ENCODE data around the gene TBCB.
"Not testable (repeated sequence)": the region's sequence is repeated elsewhere in the genome, so short reads cannot be mapped to it uniquely, and the experiment has no call there.

The TBCB gene

DNA sequence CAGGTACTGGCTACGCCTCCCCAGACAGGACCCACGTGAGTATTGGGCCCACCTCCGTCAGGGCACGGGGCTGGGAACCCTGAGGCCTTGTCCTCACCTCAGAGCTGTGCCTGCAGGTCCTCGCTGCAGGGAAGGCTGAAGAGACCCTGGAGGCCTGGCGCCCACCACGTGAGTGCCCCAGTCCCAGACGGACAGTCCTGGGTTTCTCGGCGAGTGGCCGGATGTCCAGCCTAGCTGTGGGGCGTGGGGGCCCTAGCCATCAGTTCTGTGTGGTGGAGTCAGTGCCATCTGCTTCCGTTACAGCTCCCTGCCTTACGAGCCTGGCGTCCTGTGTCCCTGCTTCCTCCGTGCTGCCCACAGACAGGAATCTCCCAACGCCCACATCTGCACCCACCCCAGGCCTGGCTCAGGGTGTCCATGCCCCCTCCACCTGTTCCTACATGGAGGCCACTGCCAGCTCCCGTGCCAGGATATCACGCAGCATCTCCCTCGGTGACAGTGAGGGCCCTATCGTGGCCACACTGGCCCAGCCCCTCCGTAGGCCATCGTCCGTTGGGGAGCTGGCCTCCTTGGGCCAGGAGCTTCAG lies 12.1 kb upstream of the TBCB start:
- no peak for DNase-seq

DNA sequence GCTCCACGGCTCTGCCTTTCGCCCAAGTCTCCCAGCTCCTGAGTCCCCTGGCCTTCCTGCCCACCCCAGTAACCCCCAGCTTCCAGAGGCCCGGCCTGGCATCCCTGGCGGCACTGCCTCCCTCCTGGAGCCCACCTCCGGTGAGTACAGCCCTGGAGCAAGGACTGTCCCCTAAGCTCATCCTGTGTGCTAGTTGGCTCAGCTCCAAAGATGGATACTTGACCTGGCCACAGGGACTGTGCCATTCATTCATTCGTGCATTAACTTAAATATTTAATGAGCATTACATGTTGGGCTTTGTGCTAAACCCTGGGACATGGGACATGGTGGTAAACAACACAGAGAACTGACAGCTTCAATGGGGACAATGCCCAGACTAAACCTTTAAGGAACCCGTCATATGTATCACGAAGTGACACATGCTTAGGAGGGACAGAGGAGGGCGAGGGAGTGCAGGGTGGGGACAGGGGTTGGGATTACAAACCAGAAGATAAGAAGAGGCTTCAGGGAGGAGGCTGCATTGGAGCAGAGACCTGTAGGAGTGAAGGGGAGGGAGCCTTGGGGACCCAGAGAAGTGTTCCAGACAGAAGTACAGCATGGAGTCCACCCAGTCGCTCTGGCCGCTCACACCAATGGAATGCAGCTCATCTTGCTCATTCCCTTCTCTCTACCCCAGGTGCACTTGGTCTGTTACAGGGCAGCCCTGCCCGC lies 11.3 kb upstream of the TBCB start:
- no peak for DNase-seq

DNA sequence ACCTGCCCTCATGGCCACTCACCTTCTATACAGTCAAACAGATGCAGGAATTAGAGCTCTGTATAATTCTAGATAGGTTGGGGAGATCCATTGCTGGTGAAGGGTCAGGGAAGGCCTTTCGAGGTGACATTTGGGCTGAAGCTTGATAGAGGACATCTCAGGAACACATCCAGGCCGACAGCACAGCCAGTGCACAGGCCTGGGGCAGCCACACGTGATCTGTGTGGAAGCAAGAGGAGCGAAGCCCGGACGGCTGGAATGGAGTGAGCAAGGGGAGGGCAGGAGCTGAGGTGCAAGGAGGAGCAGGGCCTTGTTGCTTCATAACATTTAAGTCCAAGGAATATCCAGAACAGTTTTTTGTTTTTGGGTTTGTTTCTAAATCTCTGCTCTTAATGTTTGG lies 8.8 kb upstream of the TBCB start:
- DNase-seq: no peak

DNA sequence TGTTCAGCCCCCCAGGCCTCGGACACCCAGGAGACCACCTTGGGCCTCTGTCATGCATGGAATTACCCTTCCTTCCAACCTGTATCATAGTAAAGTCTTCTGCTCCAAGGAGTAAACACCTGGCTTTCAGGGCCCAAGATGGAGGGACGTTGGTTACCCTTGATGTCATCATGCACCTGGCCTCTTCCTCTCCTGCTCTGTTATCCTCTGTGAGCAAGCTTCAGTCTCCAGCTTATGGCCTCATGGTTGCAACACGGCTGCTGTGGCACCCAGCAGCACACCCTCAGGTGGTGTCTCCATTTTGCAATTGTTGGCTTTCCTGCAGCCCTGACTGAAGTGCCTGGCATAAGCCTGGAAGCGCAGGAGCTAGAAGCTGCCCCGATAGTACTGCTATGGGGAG lies 8.3 kb upstream of the TBCB start:
- DNase-seq: no peak

DNA sequence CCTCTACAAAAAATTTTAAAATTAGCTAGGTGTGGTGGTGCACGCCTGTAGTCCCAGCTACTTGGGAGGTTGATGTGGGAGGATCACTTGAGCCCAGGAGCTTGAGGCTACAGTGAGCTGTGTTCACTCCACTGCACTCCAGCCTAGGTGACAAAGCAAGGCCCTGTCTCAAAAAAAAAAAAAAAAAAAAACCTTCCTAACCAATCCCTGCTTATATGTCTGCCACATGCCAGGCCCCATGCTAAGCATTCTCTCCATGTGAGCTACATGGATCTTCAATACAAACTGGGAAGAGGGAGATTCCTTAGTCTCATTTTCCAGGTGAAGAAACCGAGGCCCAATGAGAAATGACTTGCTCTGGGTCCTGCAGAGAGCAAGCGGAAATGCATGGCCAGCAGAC lies 6.6 kb upstream of the TBCB start:
- no peak for DNase-seq

DNA sequence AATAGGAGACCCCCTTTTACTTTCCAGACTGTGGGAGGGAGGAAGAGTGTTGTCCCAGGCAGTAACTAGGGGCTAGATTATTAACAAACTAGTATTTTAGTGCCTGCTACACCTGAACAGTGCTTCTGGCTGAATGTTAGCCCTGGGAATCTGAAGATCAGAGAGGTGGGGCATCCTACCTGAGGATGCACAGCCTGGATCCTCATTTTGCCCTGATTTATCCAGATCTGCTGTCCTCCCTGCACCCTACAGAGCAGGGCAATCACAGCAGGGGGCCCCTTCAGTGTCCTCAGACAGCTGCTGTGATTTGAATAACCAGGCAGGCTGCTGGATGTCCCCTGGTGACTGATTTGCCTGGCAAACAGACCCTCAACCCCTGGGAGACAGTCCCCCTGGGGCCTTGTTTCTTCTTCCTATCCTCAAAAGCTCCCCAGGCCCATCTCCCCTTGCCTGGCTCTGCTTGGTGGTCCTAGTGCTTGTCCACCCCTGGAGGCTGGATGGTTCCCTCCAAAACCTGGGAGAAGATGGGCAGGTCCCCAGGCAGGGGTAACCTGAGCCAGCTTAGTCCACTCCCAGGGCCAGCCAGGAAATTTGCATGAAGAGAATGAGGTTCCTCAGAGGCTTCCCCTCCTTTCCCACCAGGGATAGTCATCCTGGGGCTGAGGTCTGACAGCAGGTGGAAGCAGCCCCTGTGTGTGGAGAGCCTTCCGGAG lies 4.6 kb upstream of the TBCB start, which contains the start of gene OVOL3:
TSS of gene OVOL3 (plus strand) at position 657 of the 713 bp plus-strand sequence. CDS start 60 bp downstream, outside the sequence.
- DNase-seq: no peak

DNA sequence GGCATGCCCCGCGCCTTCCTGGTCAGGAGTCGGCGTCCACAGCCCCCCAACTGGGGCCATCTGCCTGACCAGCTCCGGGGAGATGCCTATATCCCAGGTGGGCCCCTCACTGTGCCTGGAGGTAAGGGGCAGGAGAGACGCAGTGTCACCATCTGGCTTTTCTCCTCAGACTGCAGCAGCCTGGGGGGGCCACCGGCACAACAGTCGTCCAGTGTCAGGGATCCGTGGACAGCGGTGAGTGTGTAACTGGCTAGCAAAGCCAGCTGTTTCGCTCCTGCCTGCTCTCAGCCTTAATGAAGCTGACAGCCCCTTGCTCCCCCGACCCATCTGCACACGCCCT lies 4.1 kb upstream of the TBCB start:
- DNase-seq: no peak

DNA sequence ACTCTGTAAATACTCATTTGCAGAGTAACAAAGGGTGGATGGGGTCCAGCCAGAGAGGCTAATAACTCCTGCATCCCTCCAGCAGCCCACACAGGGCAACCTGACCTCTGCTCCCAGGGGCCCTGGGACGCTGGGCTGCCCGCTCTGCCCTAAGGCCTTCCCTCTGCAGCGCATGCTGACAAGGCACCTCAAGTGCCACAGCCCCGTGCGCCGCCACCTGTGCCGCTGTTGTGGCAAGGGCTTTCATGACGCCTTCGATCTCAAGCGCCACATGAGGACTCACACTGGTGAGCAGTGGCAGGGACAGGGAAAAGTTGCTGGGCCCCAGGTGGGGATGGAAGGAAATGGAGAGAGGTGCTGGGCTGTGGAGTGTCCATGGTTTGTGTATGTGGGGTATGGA lies 2.6 kb upstream of the TBCB start:
- no peak for DNase-seq

DNA sequence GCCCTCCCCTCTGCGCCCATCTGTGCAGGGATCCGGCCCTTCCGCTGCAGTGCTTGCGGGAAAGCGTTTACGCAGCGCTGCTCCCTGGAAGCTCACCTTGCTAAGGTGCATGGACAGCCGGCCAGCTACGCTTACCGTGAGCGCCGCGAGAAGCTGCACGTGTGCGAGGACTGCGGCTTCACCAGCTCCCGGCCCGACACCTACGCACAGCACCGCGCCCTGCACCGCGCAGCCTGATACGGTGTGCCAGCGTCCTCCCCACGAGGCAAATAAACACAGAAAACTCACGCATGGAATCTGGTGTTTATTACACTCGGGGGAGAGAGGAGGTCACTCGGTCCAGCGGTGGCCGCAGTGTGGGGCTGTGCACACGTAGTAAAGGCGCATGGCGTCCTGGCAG lies 1.8 kb upstream of the TBCB start:
- no peak for DNase-seq

DNA sequence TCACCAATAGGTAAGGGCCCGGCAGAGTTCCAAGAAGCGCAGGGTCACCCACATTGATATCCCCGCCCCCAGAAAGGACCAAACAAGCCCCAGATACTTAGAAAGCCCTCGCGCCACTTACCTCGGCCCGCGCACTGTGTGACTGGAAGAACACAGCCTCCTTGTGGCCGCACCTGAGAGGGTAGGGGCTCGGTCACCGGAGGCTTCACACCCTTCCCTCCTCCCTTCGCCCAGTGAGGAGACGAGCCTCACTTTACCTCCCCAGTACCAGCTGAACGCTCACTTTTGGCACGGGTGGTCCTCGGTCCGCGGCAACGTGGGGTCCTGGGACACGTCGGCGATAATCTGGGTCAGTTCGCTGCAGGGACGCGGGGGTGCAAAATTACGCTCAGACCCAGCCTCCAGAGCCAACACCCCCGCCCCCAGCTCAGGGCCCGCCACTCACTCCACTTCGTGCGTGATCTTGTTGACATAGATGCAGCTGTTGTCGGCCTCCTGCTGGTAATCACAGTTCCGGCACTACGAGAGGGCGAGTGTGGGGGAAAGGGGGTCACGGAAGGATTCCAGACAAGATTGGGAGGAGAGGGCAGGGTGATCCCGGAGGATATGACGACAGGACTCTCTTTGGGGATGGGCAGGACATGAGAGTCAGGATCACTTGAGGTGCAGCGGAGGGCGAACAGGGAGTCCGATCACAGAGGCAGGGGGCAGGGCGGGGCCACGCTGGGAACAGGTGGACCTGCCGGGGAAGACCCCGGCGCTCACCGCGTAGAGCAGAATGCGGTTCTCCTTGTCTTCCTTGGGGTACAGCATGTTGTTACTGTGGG lies 1.2 kb upstream of the TBCB start:
- DNase-seq: peak; percentile 22

DNA sequence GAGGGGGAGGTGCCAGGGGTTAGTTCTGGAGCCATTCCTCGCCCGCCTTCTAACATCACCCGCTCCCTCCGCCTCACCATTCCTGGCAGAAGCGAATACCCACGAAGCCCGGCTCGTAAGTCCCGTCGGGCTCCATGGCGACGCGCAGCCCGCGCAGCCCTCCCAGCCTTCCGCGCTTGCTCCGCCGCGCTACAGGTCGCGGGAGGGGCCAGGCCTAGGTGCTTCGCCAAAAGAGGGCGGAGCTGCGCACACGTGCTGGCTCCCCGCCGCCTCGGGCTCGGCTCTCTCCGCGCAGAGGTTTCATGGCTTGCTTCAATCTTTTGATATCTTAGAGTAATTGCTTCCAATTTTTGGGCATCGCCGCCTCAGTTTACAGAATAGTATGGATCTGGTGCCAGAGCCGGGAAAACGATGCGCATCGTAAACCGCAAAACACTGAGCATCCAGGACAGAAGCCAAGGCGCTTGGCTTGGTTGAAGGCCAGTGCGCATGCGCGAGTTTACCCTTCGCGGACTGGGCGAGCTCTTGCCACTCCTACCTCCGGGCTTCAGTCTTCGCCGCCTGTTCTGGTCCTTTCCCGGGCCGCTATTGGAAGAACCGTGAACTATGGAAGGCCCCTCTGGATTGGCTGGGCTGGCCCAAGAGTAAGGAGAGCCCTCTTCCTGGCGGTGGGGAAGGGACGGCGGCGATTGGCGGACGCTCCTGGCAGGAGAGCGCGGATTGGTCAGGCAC lies 381 bp upstream of the TBCB start, which contains the start of gene POLR2I:
TSS of gene POLR2I (minus strand) at position 155 of the 732 bp plus-strand sequence. CDS start at position 136, 19 bp downstream.
- peak; percentile 98 for DNase-seq

DNA sequence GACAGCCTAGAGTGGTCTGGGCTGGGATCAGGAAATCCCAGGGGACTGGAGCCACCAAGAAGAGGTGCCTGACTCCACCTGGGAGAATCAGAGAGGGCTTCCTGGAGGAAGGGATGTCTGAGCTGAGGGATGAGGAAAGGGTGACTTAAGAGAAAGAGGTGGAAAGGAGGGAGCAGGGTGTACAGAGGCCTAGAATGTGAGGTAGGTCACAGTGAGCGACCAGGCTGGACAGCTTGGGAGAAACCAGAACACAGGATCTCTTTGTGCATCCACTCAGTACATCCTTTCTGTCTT lies 1.0 kb downstream of the TBCB start:
- no peak for DNase-seq

DNA sequence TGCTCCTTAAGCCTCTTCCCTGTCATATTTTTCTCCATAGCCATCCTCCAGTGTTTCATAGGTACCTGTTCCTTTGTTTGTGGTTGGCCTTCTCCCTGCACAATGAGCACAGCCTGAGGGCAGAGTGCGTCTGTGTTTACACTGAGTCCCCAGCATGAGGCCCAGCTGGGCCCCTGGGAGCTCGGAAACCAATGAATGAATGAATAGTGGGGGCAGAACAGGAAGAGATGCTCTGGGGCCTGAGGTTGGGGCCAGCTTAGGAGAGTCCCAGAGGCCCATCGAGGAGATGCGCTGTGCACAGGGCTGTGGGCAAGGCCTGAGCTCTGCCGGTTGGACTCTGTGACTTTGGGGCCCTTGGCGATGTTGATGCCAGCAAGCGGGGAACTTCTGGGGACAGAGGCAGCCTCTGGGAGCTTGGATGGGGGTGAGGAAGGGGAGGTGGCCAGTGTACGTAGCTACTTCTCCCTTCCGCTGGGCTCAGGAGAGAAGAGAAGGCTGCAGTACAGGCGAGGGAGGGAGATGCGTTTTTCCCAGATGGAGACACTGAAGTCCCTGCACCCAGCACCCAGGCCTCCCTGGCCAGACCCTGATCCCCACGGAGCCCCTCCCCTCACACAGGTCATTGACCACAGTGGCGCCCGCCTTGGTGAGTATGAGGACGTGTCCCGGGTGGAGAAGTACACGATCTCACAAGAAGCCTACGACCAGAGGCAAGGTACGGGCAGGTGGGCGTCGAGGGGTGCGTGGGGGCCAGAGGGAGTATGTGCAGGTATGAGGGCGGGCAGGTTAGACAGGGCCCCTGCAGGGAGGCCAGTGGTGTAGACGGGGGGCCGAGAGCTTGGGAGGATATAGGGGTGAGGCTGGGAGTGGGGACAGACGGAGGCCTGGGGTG lies 5.1 kb downstream of the TBCB start:
- no peak for DNase-seq

DNA sequence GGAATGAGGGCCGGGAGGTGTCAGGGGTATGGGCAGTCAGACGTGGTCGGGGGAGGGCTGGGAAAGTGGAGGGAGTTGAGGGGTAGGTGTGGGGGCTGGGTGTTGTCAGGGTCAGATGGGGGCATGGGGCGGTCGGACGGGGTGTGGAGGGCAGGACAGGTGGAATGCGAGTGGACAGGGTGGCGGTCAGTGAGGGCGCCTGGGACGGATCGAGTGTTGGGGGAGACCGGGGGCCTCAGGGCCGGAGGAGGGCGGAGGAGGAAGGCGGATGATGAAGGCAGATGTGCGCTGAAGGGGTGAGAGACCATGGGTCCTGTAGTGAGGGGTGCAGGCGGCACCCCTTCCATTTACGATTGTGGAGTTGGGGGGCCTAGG lies 5.7 kb downstream of the TBCB start:
- DNase-seq: no peak

DNA sequence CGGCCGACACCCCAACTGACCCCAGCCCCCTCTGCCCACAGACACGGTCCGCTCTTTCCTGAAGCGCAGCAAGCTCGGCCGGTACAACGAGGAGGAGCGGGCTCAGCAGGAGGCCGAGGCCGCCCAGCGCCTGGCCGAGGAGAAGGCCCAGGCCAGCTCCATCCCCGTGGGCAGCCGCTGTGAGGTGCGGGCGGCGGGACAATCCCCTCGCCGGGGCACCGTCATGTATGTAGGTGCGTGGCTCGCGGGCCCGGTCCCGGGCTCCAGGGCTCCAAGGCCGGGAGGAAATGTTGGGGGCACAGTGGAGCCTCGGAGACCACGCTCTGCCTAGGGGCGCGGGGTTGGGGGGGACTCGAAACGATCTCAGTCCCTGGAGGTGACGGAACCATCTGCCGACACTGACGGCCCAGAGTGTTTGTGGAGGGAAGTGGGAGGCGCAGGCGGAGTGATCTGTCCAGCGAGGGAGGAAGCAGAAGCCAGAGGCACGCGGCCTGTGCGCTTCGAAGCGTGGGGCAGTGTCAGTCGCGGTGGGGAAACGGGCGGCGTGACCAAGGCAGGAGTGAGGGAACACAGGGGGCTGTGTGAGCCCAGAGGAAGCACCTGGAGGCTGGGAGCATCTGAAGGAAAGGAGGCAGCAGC lies 6.3 kb downstream of the TBCB start:
- DNase-seq: no peak

DNA sequence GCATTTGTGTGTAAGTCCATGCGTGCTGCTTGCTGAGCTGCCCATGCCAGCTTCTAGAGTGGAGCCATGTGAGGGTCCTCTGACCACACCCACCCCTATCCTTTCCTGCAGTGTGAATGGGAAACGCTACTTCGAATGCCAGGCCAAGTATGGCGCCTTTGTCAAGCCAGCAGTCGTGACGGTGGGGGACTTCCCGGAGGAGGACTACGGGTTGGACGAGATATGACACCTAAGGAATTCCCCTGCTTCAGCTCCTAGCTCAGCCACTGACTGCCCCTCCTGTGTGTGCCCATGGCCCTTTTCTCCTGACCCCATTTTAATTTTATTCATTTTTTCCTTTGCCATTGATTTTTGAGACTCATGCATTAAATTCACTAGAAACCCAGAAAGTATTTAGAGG lies 10.3 kb downstream of the TBCB start:
- DNase-seq: no peak

DNA sequence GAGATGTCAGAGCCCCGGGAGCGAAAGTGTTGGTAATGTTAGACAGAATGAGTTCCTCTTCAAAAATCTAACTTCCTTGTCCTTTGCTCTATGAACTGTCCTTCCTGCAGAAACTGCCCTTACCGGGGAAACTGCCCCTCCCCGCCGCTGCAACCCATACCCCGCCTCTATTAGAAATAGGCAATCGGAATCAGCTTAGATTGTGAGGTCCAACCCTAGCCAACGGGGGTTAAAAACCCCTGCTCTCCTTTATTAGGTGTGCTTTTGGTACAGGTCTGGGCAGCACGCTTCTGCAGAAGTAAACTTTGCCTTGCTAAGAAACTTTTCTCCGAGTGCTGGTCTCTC lies 13.1 kb downstream of the TBCB start:
- DNase-seq: no peak

DNA sequence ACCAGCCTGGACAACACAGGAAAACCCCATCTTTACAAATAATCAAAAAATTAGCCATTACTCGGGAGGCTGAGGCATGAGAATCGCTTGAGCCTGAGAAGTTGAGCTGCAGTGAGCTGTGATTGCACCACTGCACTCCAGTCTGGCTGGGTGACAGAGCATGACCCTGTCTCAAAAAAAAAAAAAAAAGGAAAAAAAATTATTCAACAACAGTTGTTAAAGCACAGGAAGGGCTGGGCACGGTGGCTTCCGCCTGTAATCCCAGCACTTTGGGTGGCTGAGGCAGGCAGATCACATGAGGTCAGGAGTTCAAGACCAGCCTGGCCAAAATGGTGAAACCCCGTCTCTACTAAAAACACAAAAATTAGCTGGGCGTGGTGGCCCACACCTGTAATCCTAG lies 16.0 kb downstream of the TBCB start:
- DNase-seq: not testable (repeated sequence)

DNA sequence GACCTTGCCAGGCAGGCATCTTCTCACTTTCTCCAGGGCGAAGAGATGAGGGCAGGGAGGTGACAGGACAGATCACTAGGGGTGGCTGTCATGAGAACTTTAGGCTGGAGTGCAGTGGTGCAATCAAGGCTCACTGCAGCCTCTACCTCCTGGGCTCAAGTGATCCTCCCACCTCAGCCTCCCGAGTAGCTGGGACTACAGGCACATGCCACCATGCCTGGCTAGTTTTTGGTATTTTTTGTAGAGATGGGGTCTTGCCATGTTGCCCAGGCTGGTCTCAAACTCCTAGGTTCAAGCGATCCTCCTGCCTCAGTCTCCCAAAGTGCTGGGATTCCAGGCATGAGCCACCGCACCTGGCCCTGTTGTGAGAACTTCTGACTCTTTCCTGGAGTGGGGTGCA lies 19.6 kb downstream of the TBCB start:
- not testable (repeated sequence) for DNase-seq

DNA sequence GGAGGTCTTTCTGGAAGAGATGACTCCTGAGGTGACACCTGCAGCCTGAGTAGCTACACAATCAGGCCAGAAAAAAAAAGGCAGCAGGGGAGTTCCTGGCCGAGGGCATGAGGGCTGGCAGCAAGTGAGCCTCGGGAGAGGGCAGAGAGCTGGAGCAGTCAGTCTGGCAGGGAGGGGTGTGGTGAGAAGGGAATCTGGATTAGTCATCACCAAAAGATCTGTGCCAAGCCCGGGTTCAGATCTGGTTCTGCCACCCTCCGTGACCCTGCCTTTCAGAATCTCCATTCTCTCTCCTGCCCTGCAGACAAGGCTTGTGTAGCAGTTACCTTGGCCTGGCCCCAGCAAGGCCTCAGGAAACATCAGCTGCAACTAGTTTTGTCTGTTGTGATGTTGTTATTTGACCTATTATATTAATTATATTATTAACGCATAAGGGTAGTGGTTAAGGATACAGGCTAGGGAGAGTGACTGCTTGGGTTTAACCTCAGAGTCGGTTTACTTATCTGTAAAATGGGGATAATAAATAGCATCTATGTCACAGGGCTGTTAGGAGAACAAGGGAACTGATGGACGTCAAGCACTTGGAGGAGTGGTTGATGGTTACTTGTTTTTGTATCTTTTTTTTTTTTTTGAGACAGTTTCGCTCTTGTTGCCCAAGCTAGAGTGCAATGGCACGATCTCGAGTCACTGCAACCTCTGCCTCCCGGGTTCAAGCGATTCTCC lies 21.9 kb downstream of the TBCB start:
- no peak for DNase-seq

DNA sequence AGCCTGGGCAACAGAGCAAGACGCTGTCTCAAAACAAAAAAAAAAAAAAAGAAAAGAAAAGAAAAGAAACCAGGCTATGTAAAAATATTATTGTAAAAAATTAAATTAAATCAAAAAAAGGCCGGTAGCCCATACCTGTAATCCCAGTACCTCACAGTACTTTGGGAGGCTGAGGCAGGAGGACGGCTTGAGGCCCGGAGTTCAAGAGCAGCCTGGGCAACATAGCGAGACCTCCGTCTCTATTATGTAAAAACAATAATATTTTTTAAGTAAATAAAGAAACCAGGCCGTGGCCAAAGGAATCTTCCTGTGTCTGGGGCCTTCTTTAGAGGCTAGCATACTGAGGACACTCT lies 23.8 kb downstream of the TBCB start:
- no peak for DNase-seq

Measured in stimulated activated CD4-positive, alpha-beta T cell treated with anti-CD3 and anti-CD28 coated beads, Interleukin-12 subunit alpha, Interleukin-12 subunit beta, amount 100 ng/mL, for 4 hours (primary cell).